HL-60 (cell line): Measurements from ENCODE around the gene PHF3.

ENCODE experiments used
- DNase-seq, 2 experiments: peaks; one replicate each; pipeline ENCODE4 v3.0.0-alpha.2; 2010 to 2020; ENCODE audit warnings: low read depth in 1 of 2, low spot score in 1 of 2
- H3K27ac ChIP-seq: fragments of 250-450 bp; sonication (Bioruptor Pico); replicated peaks from 2 replicates; pipeline ENCODE4 v1.5.1; 2020; ENCODE audit warnings: mild to moderate bottlenecking, moderate library complexity
- H3K27me3 ChIP-seq: fragments of 250-450 bp; sonication (Bioruptor Pico); 2 replicates; pipeline ENCODE4 v1.5.1; 2021; ENCODE audit warnings: mild to moderate bottlenecking, moderate library complexity; ENCODE audit not compliant: insufficient read depth, poor library complexity, severe bottlenecking
- H3K4me3 ChIP-seq: replicated peaks from 2 replicates; pipeline ENCODE4 v1.5.1; 2011; ENCODE audit warnings: mild to moderate bottlenecking, control low read depth, low read length; ENCODE audit not compliant: insufficient read depth
- GABPA ChIP-seq: IDR thresholded peaks from 2 replicates; pipeline ENCODE4 v1.6.1; 2012; ENCODE audit warnings: low read depth
- POLR2AphosphoS5 ChIP-seq: IDR thresholded peaks from 2 replicates; pipeline ENCODE4 v1.6.1; 2012; ENCODE audit warnings: low read depth
- SPI1 ChIP-seq: IDR thresholded peaks from 2 replicates; pipeline ENCODE4 v1.6.1; 2012; ENCODE audit warnings: low read depth, mild to moderate bottlenecking, borderline replicate concordance
- TF ChIP-seq, protein P1 (sequence below): IDR thresholded peaks from one replicate; pipeline ENCODE4 v1.5.1; 2011; ENCODE audit warnings: low read length, control low read depth, inconsistent platforms; ENCODE audit not compliant: insufficient read depth
- TF ChIP-seq, protein P2 (sequence below): IDR thresholded peaks from 2 replicates; pipeline ENCODE4 v1.6.1; 2012; ENCODE audit warnings: low read depth; ENCODE audit not compliant: insufficient replicate concordance

Gene PHF3

DNA sequence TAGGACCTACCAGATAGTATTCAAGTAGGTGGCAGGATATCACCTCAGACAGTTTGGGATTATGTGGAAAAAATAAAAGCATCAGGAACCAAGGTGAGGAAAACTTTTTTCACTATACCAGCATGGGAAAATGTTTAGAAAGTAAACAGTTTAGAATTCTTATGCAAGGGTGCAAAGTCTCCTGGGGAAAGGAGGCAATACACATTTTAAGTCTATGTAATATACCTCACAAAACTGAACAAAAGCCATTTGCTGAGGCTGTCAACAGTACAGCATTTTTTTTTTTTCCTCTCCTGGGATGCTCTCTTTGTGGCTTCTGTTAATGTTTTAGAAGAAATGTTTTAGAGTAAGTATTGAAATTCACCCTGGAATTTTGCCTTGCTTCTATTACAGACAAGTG, 73.5 kb downstream of the PHF3 start:
- Histone ChIP-seq H3K27me3 (no peaks in the 10 kb centered on the region), H3K27ac (no peak overlapping the region), H3K4me3 (no peak overlapping the region)
- no peak for DNase-seq
- TF ChIP-seq, protein P1, sequence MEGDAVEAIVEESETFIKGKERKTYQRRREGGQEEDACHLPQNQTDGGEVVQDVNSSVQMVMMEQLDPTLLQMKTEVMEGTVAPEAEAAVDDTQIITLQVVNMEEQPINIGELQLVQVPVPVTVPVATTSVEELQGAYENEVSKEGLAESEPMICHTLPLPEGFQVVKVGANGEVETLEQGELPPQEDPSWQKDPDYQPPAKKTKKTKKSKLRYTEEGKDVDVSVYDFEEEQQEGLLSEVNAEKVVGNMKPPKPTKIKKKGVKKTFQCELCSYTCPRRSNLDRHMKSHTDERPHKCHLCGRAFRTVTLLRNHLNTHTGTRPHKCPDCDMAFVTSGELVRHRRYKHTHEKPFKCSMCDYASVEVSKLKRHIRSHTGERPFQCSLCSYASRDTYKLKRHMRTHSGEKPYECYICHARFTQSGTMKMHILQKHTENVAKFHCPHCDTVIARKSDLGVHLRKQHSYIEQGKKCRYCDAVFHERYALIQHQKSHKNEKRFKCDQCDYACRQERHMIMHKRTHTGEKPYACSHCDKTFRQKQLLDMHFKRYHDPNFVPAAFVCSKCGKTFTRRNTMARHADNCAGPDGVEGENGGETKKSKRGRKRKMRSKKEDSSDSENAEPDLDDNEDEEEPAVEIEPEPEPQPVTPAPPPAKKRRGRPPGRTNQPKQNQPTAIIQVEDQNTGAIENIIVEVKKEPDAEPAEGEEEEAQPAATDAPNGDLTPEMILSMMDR = no peak
- TF ChIP-seq GABPA (no peak), SPI1 (no peak), POLR2AphosphoS5 (no peak)
- TF ChIP-seq, protein P2, sequence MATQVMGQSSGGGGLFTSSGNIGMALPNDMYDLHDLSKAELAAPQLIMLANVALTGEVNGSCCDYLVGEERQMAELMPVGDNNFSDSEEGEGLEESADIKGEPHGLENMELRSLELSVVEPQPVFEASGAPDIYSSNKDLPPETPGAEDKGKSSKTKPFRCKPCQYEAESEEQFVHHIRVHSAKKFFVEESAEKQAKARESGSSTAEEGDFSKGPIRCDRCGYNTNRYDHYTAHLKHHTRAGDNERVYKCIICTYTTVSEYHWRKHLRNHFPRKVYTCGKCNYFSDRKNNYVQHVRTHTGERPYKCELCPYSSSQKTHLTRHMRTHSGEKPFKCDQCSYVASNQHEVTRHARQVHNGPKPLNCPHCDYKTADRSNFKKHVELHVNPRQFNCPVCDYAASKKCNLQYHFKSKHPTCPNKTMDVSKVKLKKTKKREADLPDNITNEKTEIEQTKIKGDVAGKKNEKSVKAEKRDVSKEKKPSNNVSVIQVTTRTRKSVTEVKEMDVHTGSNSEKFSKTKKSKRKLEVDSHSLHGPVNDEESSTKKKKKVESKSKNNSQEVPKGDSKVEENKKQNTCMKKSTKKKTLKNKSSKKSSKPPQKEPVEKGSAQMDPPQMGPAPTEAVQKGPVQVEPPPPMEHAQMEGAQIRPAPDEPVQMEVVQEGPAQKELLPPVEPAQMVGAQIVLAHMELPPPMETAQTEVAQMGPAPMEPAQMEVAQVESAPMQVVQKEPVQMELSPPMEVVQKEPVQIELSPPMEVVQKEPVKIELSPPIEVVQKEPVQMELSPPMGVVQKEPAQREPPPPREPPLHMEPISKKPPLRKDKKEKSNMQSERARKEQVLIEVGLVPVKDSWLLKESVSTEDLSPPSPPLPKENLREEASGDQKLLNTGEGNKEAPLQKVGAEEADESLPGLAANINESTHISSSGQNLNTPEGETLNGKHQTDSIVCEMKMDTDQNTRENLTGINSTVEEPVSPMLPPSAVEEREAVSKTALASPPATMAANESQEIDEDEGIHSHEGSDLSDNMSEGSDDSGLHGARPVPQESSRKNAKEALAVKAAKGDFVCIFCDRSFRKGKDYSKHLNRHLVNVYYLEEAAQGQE = no peak

DNA sequence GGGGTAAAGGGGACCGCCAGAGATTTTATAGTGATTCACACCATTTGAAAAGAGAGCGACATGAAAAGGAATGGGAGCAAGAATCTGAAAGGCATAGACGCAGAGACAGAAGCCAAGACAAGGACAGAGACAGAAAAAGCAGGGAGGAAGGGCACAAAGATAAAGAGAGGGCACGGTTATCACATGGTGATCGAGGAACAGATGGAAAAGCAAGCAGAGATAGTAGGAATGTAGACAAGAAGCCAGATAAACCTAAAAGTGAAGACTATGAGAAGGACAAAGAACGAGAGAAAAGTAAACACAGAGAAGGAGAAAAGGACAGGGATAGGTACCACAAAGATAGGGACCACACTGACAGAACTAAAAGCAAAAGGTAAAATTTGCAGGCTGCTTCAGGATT, 77.7 kb downstream of the PHF3 start:
- H3K4me3 ChIP-seq = no peak overlapping the region
- H3K27ac ChIP-seq = no peak overlapping the region
- DNase-seq = no peak
- no peaks in the 10 kb centered on the region for H3K27me3 ChIP-seq
- TF ChIP-seq, protein P1 = no peak
- TF ChIP-seq SPI1 (no peak), GABPA (no peak)
- TF ChIP-seq, protein P2 = no peak

DNA sequence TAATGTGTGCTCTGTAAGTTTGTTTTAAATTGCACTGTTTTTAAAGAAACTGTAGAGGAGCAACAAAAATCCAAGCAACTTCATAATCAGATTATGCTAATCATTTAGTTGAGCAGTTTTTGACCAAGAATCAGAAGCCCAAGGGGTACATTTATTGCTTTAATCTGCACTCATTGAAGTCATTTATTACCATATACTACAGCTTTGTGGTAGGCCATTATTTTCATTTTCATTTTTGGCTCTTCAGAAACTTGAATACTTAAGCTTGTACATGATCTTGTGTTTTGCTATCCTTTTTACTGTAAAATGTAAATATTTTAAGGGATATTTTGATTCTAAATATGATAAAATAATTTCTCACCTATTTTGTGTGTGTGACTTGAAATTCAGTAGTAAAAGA, 78.5 kb downstream of the PHF3 start:
- TF ChIP-seq SPI1 = no peak
- no peak for TF ChIP-seq POLR2AphosphoS5
- TF ChIP-seq, protein P1 = no peak
- no peak for TF ChIP-seq GABPA
- TF ChIP-seq, protein P2 = no peak
- no peak overlapping the region for H3K27ac ChIP-seq
- DNase-seq = no peak

More for the DNA sequence above, 78.5 kb downstream of the PHF3 start:
- Histone ChIP-seq H3K4me3 (no peak overlapping the region), H3K27me3 (no peaks in the 10 kb centered on the region)
